K562 (cell line): ENCODE data around the gene FOXP3. TPM values are rescaled to one million over a fixed set of nuclear protein-coding genes. Genes with fewer than 3 reads are reported as not detected.

Experiments used
- ATAC-seq: fragments of 200-7000 bp; cut with Tn5 transposase; 3 replicates; pipeline ENCODE4 v1.9.1; 2020; ENCODE audit warnings: moderate library complexity
- BruUV-seq: library from RNA; stranded (reverse); fragments of 400-500 nt; replicated peaks from 2 replicates; lab custom pipeline; 2021; lab: Mats Ljungman, UMichigan
- CTCF ChIA-PET: fragments of 300-600 bp; formaldehyde crosslinking; extraction: SDS; loops from one replicate; lab custom pipeline; 2021; ENCODE audit warnings: low intra/inter-chr PET ratio; lab: Yijun Ruan, JAX
- POLR2A ChIA-PET: fragments of 300-600, 350-650 bp; sonication (Branson Sonifier 250); formaldehyde crosslinking; extraction: SDS; loops from one replicate; lab custom pipeline; 2021; ENCODE audit warnings: antibody characterized with exemption, inconsistent platforms; lab: Yijun Ruan, JAX
- DNase-seq, 4 experiments: peaks; one replicate each; pipeline versions ENCODE4 v3.0.0 to v3.0.0-alpha.2; 2011 to 2018; ENCODE audit warnings: low spot score in 3 of 4, mixed read lengths in 3 of 4; ENCODE audit errors: extremely low read depth in 1 of 4
- FAIRE-seq: peaks from 2 replicates; lab custom pipeline; 2011; peaks lifted over from hg19 to GRCh38; lab: Jason Lieb, UNC
- H2AFZ ChIP-seq: 2 replicates; pipeline ENCODE4 v1.6.0; 2011; ENCODE audit warnings: low read depth, low read length, control low read depth, inconsistent platforms
- H3K27ac ChIP-seq: fragments of 200-600 bp; 3 replicates; pipeline ENCODE4 v1.8.0; 2011; ENCODE audit warnings: low read depth, mild to moderate bottlenecking, control low read depth, inconsistent platforms, low read length, moderate library complexity, mixed read lengths; ENCODE audit errors: extremely low read depth
- H3K27me3 ChIP-seq, 2 experiments: fragments of 300-600 bp in 1 of 2; 2 replicates in 1 of 2; 3 replicates in 1 of 2; pipeline versions ENCODE4 v1.6.0 to v1.8.0; 2011; ENCODE audit warnings: inconsistent platforms in 2 of 2, low read length in 2 of 2, mild to moderate bottlenecking in 1 of 2, mixed read lengths in 1 of 2, moderate library complexity in 1 of 2; ENCODE audit not compliant: control insufficient read depth in 2 of 2, insufficient read depth in 2 of 2
- H3K36me3 ChIP-seq: fragments of 300-600 bp; 3 replicates; pipeline ENCODE4 v1.8.0; 2011; ENCODE audit warnings: mild to moderate bottlenecking, low read length, inconsistent platforms; ENCODE audit not compliant: control insufficient read depth, insufficient read depth
- H3K4me1 ChIP-seq, 2 experiments: fragments of 200-600 bp in 1 of 2; replicated peaks in 1 of 2; 2 replicates in 1 of 2; 3 replicates in 1 of 2; pipeline versions ENCODE4 v1.5.1 to v1.8.0; 2011; ENCODE audit warnings: inconsistent platforms in 2 of 2, low read length in 2 of 2, mild to moderate bottlenecking in 1 of 2, mixed read lengths in 1 of 2, moderate library complexity in 1 of 2; ENCODE audit not compliant: control insufficient read depth in 2 of 2, insufficient read depth in 2 of 2
- H3K4me2 ChIP-seq: 2 replicates; pipeline ENCODE4 v1.6.1; 2011; ENCODE audit warnings: low read length, control low read depth, inconsistent platforms, mixed read lengths; ENCODE audit not compliant: insufficient read depth
- H3K4me3 ChIP-seq: fragments of 200-600 bp; sonication (generic), shearing (Covaris generic); 2 replicates; pipeline ENCODE4 v1.5.1; 2016; ENCODE audit warnings: control low read depth, inconsistent platforms
- H3K79me2 ChIP-seq: fragments of 200-600 bp; 3 replicates; pipeline ENCODE4 v1.8.0; 2011; ENCODE audit warnings: low read length, inconsistent platforms; ENCODE audit not compliant: control insufficient read depth, insufficient read depth
- H3K9ac ChIP-seq, 2 experiments: 2 replicates each; pipeline versions ENCODE4 v1.6.0 to v1.6.1; 2011; ENCODE audit warnings: low read depth in 2 of 2, low read length in 2 of 2, control low read depth in 1 of 2, inconsistent platforms in 1 of 2, mild to moderate bottlenecking in 1 of 2, mixed read lengths in 1 of 2; ENCODE audit not compliant: insufficient read depth in 1 of 2
- H3K9me1 ChIP-seq: one replicate; pipeline ENCODE4 v1.6.0; 2011; ENCODE audit warnings: inconsistent platforms, mild to moderate bottlenecking, low read length, moderate library complexity; ENCODE audit not compliant: control insufficient read depth, insufficient read depth
- H3K9me3 ChIP-seq: replicated peaks from 2 replicates; pipeline ENCODE4 v1.5.1; 2011; ENCODE audit warnings: low read depth, low read length, inconsistent platforms; ENCODE audit not compliant: control insufficient read depth, insufficient read depth
- H4K20me1 ChIP-seq: replicated peaks from 2 replicates; pipeline ENCODE4 v1.6.1; 2011; ENCODE audit warnings: low read length, inconsistent platforms, mixed read lengths; ENCODE audit not compliant: control insufficient read depth, insufficient read depth
- C11orf30 ChIP-seq: fragments of 450-650 bp; IDR thresholded peaks from 2 replicates; pipeline ENCODE4 v1.6.1; 2016; ENCODE audit warnings: low read depth, mild to moderate bottlenecking
- MAFF ChIP-seq: IDR thresholded peaks from 2 replicates; pipeline ENCODE4 v1.6.1; 2012; ENCODE audit warnings: low read length, improper control_type of control experiment
- MAFK ChIP-seq: IDR thresholded peaks from 2 replicates; pipeline ENCODE4 v1.6.1; 2011; ENCODE audit warnings: low read length, improper control_type of control experiment
- NFATC3 ChIP-seq: fragments of 450-650 bp; IDR thresholded peaks from 2 replicates; pipeline ENCODE4 v1.6.1; 2017; ENCODE audit warnings: mild to moderate bottlenecking
- NFE2 ChIP-seq: IDR thresholded peaks from 2 replicates; pipeline ENCODE4 v1.6.1; 2014; ENCODE audit warnings: antibody characterized with exemption, low read depth
- SPI1 ChIP-seq: IDR thresholded peaks from 2 replicates; pipeline ENCODE4 v1.6.1; 2011; ENCODE audit warnings: low read depth, low read length, control low read depth, borderline replicate concordance
- TFAP4 ChIP-seq: sonication (generic); formaldehyde crosslinking; IDR thresholded peaks from 2 replicates; pipeline ENCODE4 v1.8.0; 2022; ENCODE audit warnings: missing genetic modification reagents, mild to moderate bottlenecking, moderate library complexity, borderline replicate concordance
- ZKSCAN1 ChIP-seq: fragments of 150-350 bp; IDR thresholded peaks from 2 replicates; pipeline ENCODE4 v1.6.1; 2016; ENCODE audit warnings: low read depth, low read length
- ZNF311 ChIP-seq: fragments of 250-450 bp; sonication (Bioruptor Pico); IDR thresholded peaks from 2 replicates; pipeline ENCODE4 v1.4.0; 2020; ENCODE audit warnings: mild to moderate bottlenecking, moderate library complexity
- ZNF592 ChIP-seq: fragments of 450-650 bp; IDR thresholded peaks from 2 replicates; pipeline ENCODE4 v1.6.1; 2017; ENCODE audit warnings: antibody characterized with exemption, mild to moderate bottlenecking
- WGBS: fragments of 100-300 bp; shearing (Covaris generic); methylation state at CpG from one replicate; pipeline ENCODE4 v1.1.6; 2016; ENCODE audit warnings: low coverage, mixed read lengths; ENCODE audit not compliant: insufficient coverage; ENCODE audit errors: missing lambda C conversion rate; 5-methylcytosine and 5-hydroxymethylcytosine counted together
- in situ Hi-C: fragments of 300-500 bp; cut with MboI; formaldehyde crosslinking; loops from 4 replicates; pipeline ENCODE4 v1.15.0; 2018; ENCODE audit warnings: inconsistent platforms, mixed read lengths
- intact Hi-C: fragments of 100-400 bp; cut with micrococcal nuclease; formaldehyde crosslinking; loops from 2 replicates; pipeline ENCODE4 v1.14.2; 2022
- polyA plus RNA-seq, 8 experiments: library from polyadenylated mRNA; depleted of rRNA in 4 of 8; stranded (reverse) in 5 of 8; unstranded in 3 of 8; fragments of >200 nt; fragmentation: Nextera tagmentation in 2 of 8; fragmentation: Illumina TruSeq in 1 of 8; extraction: Ambion mirVana in 2 of 8; extraction: Trizol in 1 of 8; gene quantifications; 2 replicates each; pipeline versions ENCODE4 v1.2.1 to v1.2.3, GENCODE V29; 2011 to 2014; ENCODE audit warnings: inconsistent platforms in 1 of 8, missing spikeins in 1 of 8
- total RNA-seq, 7 experiments: library from RNA; depleted of rRNA in 6 of 7; stranded (reverse); fragments of >200 nt in 6 of 7; fragmentation: Illumina TruSeq in 2 of 7; extraction: Trizol in 2 of 7; gene quantifications; 2 replicates each; pipeline versions ENCODE4 v1.2.1 to v1.2.3, GENCODE V29; 2011 to 2021; ENCODE audit warnings: low replicate concordance in 1 of 7

FOXP3 gene
- total and polyA plus RNA-seq, 9 of the 15 experiments (the other 6 are each of a cell fraction or from before 2014, with no cell fraction given), result 0.04 to 0.24 (median 0.07) TPM; not detected in 4

- POLR2A ChIA-PET, result interaction anchor here (0.6 to 1.3 kb wide), 3 partner anchors 14 to 715 kb away, joined by 3 to 4 read pairs (median 4); no protein-coding TSS in a partner anchor
- H2AFZ ChIP-seq, result no peak overlapping the region
- H3K9ac ChIP-seq, result peak overlapping the region in 1 of 2 experiments; percentile 78; a peak in 2 of 4 replicates
- no peaks in the 10 kb centered on the region for H4K20me1 ChIP-seq
- intact Hi-C loops (no loop called here), in situ Hi-C loops (no loop called here)
- H3K79me2 ChIP-seq, result no peaks in the 10 kb centered on the region; the same call in 1 of the 3 replicates
- DNase-seq (no peak), FAIRE-seq (no peak)
- no TSS peak for BruUV-seq
- no peaks in the 10 kb centered on the region for H3K9me1 ChIP-seq
- peaks cover 46% of the 10 kb centered on the region; the same call in 2 of the 3 replicates for H3K36me3 ChIP-seq
- peak overlapping the region; percentile 37; the same call in 1 of the 2 replicates for H3K4me2 ChIP-seq
- H3K4me1 ChIP-seq, result peaks cover 32 to 47% of the 10 kb centered on the region in 2 experiments; a peak in 4 of 5 replicates
- no peak overlapping the region for H3K4me3 ChIP-seq
- H3K27ac ChIP-seq, result peak overlapping the region; percentile 52; the same call in 1 of the 3 replicates
- CTCF ChIA-PET, result no interaction called here
- TF ChIP-seq TFAP4 (CRISPR knock-in tag) (peak; percentile 17; the same call in 1 of the 2 replicates), NFATC3 (no peak)
- TF ChIP-seq, all 486 proteins: peak for 1
- no peaks in the 10 kb centered on the region for H3K27me3 ChIP-seq
- ATAC-seq, result no peak
- H3K9me3 ChIP-seq, result no peaks in the 10 kb centered on the region
- 85% methylated on average over 9 of the region's 12 CpGs for WGBS
Measured at GRCh38 chrX:49243166-49243565, 21.3 kb downstream of the FOXP3 start.

GRCh38 chrX:49242545-49243066 is 21.9 kb downstream of the FOXP3 start:
- peak overlapping the region; percentile 33; the same call in 1 of the 2 replicates for H3K4me2 ChIP-seq
- peak overlapping the region; percentile 52; the same call in 1 of the 3 replicates for H3K27ac ChIP-seq
- H4K20me1 ChIP-seq, result no peaks in the 10 kb centered on the region
- WGBS, result 73% methylated on average over 6 of the region's 12 CpGs
- H3K9me1 ChIP-seq, result no peaks in the 10 kb centered on the region
- peak overlapping the region in 1 of 2 experiments; percentile 78; a peak in 1 of 4 replicates for H3K9ac ChIP-seq
- peaks cover 32 to 47% of the 10 kb centered on the region in 2 experiments; a peak in 4 of 5 replicates for H3K4me1 ChIP-seq
- DNase-seq (peak in 1 of 4 experiments; percentile 28), ATAC-seq (no peak), FAIRE-seq (no peak)
- CTCF ChIA-PET, result no interaction called here
- no peaks in the 10 kb centered on the region for H3K27me3 ChIP-seq
- intact Hi-C loops, result no loop called here
- H3K4me3 ChIP-seq, result no peak overlapping the region
- H3K9me3 ChIP-seq, result no peaks in the 10 kb centered on the region
- no peaks in the 10 kb centered on the region; the same call in 1 of the 3 replicates for H3K79me2 ChIP-seq
- BruUV-seq, result no TSS peak
- in situ Hi-C loops, result no loop called here
- POLR2A ChIA-PET, result interaction anchor here (0.6 to 1.3 kb wide), 3 partner anchors 14 to 715 kb away, joined by 3 to 4 read pairs (median 4); no protein-coding TSS in a partner anchor
- peaks cover 42% of the 10 kb centered on the region; the same call in 2 of the 3 replicates for H3K36me3 ChIP-seq
- no peak overlapping the region for H2AFZ ChIP-seq
- peak; percentile 93 for TF ChIP-seq ZKSCAN1
- no peak for TF ChIP-seq ZNF311 (CRISPR knock-in tag)
- peak; percentile 25; the same call in 1 of the 2 replicates for TF ChIP-seq MAFF
- TF ChIP-seq NFE2, result peak; percentile 69
- peak; percentile 24; the same call in 1 of the 2 replicates for TF ChIP-seq MAFK
- peak; percentile 53 for TF ChIP-seq SPI1
- TF ChIP-seq ZNF592, result peak; percentile 29; the same call in 1 of the 2 replicates
- peak; percentile 63 for TF ChIP-seq C11orf30
